Adrenal gland (tissue), 5 donors: ENCODE results near the gene TSPEAR.

ENCODE experiments used
- POLR2A ChIP-seq, 2 donors: fragments of 450-650 bp; IDR thresholded peaks; one replicate each; pipeline ENCODE4 v1.6.1; 2017; ENCODE audit warnings: antibody characterized with exemption in 2 of 2, mild to moderate bottlenecking in 2 of 2, moderate library complexity in 1 of 2
- TF ChIP-seq, protein P1 (sequence below), 6 experiments: fragments of 450-650 bp in 4 of 6; fragments of 200-600 bp in 2 of 6; sonication (generic) in 1 of 6; IDR thresholded peaks; 1 replicate in 5 of 6; 2 replicates in 1 of 6; pipeline versions ENCODE4 v1.5.1 to v1.8.0; 2016 to 2021; ENCODE audit warnings: antibody characterized with exemption in 6 of 6, mild to moderate bottlenecking in 2 of 6, moderate library complexity in 1 of 6
- donor health status: DM: no; HTN: no; CAD: no.

DNA sequence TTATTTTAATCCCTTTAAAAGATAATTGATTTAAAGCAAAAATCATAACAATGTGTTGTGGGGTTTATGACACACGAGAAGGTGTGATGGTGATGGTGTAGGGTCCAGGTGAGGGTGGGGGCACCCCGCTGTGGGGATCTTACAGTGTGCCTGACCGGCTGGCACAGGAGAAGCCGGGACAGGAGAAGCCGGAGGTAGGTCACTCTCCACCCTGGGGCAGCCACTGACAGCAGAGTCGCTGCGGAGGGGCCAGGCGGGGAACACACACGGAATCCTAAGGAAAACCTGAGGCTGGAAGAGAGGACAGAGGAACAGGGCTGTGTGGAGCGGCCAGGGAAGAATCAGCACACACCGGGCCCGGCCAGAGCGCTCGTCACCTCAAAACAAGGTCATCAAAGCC is 260.4 kb downstream of the TSPEAR start:
- TF ChIP-seq, protein P1, sequence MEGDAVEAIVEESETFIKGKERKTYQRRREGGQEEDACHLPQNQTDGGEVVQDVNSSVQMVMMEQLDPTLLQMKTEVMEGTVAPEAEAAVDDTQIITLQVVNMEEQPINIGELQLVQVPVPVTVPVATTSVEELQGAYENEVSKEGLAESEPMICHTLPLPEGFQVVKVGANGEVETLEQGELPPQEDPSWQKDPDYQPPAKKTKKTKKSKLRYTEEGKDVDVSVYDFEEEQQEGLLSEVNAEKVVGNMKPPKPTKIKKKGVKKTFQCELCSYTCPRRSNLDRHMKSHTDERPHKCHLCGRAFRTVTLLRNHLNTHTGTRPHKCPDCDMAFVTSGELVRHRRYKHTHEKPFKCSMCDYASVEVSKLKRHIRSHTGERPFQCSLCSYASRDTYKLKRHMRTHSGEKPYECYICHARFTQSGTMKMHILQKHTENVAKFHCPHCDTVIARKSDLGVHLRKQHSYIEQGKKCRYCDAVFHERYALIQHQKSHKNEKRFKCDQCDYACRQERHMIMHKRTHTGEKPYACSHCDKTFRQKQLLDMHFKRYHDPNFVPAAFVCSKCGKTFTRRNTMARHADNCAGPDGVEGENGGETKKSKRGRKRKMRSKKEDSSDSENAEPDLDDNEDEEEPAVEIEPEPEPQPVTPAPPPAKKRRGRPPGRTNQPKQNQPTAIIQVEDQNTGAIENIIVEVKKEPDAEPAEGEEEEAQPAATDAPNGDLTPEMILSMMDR (IDR thresholded peaks at IDR 0.05) = no peak
- no peak for TF ChIP-seq POLR2A (IDR thresholded peaks at IDR 0.05)
